ENCODE measurements around the gene P2RY6. TPM values are rescaled to one million over a fixed set of nuclear protein-coding genes. Genes with fewer than 3 reads are reported as not detected.
A peak's percentile ranks its signal among the peaks of the same experiment; 100 is the strongest.

P2RY6 gene
- total RNA-seq, 1 donor from 2014 or later = 0.99 TPM

DNA sequence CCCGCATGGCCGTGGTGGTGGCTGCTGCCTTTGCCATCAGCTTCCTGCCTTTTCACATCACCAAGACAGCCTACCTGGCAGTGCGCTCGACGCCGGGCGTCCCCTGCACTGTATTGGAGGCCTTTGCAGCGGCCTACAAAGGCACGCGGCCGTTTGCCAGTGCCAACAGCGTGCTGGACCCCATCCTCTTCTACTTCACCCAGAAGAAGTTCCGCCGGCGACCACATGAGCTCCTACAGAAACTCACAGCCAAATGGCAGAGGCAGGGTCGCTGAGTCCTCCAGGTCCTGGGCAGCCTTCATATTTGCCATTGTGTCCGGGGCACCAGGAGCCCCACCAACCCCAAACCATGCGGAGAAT lies 25.1 kb downstream of the P2RY6 start:
- no peak for DNase-seq

DNA sequence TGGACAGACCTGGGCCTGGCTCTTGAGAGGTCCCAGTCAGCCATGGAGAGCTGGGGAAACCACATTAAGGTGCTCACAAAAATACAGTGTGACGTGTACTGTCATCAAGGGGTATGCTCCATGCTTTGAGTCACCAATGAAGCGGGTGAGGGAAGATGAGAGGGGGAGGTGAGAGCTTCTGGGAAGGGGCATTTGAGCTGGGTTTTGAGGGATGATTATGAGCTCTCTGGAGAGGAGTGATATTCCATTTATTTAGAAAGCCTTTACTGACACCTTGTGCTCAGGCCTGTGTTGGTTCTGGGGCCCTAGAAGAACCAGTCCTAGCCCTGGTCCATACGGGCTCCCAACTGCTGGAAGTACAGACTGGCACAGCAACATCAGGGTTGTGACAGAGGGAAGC lies 25.6 kb downstream of the P2RY6 start:
- no peak for DNase-seq

DNA sequence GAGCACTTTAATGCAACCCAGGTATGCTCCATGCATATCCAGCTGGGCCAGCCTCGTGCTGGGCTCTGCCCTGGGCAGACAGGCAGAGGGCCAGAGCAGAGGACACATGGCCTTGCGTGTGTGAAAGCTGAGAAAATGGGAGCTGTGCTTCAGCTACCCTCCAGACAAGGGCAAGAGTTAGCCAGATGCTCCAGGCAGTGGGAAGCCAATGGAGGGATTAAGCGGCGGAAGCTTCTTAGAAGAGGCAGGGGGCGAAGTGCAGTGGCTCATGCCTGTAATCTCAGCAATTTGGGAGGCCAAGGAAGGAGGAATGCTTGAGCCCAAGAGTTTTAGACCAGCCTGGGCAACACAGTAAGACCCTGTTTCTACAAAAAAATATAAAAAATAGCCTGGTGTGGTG lies 26.1 kb downstream of the P2RY6 start:
- no peak for DNase-seq

DNA sequence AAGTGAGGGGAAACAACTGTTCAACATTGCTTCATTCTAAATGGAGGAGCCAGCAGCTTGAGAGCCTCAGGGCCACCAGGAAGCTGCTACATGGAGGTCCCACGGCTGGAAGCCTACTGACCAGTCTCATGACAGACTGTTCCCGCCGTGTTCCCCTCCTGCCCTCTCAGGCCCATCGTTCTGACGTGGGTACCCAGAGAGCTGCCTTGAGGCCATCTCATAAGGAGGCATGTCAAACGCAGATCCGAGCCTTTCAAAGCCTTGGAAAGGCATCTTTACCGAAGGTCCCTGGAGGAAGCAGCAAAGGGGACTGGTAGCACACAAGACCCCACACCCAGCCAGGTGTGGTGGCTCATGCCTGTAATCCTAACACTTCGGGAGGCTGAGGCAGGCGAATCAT lies 27.6 kb downstream of the P2RY6 start:
- no peak for DNase-seq

DNA sequence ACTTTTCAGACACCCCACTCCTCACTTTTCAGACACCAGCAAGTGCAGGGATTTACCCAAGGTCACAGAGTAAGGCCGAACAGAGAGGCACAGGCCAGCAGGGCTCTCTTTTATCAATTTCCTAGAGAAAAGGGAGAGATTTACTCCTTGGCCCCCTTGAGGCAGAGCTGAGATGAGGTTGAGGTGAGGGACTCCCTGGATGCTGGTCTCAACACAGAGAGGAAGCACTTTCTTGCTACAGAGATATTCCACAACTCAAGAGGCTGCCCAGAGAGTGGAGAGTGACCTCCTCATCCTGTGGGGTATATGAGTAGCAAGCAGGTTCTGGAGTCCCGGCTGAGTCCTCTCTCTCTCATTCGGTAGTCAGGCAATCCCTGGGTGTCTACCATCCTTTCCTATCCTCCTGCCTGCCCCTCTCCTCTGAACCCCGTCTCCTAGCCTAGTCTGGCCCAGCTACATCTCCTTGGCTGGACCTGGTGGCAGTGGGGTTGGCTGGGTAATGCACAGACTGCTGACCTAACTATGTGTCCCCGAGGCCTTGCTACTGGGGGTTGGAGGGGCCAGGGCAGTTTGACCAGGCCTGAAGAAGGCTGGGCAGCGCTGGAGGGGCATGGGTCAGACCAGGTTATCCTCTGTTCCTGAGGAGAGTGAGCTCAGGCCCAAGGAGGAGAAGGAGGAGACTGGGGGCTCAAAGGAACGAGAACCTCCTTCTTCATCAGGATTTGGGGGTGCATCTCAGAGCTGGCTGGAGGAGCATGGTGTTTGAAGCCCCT lies 34.1 kb downstream of the P2RY6 start:
- no peak for DNase-seq

DNA sequence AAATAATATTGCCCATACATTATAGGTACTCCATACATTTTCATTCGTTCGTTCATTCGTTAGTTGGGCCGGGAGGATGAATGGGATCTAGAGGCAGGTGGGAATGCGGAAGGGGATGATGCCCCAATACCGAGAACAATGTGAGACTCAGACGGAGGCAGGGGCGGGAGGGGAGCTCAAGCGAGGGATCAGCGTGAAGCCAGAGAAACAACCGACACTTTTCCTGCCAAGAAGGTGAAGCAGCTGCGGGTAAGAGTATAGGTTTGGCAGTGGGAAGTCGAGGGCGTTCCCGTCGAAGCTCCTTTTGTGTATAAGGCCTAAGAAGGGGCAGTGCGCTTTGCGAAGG lies 34.8 kb downstream of the P2RY6 start:
- DNase-seq = no peak

DNA sequence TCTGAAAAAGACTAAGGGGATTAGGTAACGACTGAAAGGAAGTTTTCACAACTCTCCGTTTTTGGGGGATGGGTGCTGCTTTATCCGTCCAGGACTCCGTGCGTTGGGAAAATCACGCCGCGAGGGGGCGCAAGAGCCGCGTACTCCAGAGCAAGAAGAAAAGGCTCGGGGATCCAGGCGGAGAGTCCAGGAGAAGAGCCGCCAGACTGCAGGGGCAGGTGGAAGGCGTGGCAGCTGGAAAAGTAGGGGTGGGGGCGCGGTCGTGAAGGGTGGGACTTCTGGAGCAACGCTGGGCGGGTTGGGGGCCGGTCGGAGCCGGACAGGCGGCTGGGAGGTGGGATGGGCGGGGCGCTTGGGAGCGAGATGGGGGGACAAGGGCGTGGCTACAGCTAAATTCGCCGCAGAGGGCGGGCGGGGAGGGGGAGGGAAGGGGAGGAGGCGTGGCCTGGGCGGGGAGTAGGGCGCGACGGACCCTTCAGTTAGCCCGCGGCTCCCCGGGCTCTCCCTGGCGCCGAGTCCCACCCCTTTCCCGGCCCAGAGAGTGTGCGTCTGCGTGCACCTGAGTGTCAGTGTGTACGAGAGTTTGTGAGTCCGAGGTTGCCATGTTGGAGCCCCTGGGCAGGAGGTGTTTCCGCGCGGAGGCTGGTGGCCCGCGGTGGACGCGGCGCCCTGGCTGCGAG lies 35.3 kb downstream of the P2RY6 start:
- DNase-seq = peak; percentile 94

DNA sequence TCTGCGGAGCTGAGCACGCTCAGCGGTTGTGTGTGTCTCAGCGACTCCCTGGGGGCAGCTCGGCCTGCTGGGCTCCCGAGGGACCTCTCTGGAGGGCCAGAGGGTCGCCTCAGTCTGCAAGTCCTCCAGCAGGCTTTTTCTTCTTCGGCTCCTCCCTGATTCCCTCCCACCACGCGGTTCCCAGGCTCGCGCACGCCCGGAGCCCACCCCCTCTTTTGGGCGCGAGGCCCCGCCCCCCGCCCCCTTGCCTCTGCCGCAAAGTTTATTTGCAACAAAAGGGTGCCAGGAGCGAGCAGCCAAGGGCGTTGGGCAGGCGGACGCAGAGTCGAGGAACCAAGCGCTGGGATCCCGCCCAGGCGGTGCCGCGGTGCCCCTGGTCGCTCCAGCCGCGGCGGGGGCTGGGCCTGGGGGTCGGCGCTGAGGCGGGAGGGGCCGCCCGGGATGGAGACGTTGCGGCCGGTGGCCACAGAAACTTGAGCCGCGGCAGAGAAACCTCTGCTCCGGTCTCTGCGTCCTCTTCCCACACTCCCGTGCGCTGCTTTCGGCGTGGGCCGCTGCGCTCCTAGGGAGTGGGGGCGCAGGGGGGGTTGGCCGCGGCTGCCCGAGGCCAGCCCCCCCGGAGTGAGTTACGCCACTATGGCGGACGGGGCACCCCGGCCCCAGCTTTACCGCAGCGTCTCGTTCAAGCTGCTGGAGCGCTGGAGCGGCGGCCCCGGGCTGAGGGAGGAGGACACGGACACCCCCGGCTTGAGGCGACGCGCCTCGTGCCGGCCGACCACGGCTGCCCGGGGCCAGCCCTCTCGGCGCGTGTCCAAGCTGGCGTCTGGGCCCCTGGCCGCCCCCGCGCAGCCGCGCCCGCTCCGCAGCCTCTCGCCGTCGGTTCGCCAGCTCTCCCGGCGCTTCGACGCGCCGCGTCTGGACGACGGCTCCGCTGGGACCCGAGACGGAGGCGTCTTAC lies 36.1 kb downstream of the P2RY6 start, which contains the start of gene ARHGEF17:
ARHGEF17 (plus strand) TSS at position 274 of the 958 bp plus-strand sequence; CDS start at position 637, 363 bp downstream.
- peak; percentile 84 for DNase-seq

DNA sequence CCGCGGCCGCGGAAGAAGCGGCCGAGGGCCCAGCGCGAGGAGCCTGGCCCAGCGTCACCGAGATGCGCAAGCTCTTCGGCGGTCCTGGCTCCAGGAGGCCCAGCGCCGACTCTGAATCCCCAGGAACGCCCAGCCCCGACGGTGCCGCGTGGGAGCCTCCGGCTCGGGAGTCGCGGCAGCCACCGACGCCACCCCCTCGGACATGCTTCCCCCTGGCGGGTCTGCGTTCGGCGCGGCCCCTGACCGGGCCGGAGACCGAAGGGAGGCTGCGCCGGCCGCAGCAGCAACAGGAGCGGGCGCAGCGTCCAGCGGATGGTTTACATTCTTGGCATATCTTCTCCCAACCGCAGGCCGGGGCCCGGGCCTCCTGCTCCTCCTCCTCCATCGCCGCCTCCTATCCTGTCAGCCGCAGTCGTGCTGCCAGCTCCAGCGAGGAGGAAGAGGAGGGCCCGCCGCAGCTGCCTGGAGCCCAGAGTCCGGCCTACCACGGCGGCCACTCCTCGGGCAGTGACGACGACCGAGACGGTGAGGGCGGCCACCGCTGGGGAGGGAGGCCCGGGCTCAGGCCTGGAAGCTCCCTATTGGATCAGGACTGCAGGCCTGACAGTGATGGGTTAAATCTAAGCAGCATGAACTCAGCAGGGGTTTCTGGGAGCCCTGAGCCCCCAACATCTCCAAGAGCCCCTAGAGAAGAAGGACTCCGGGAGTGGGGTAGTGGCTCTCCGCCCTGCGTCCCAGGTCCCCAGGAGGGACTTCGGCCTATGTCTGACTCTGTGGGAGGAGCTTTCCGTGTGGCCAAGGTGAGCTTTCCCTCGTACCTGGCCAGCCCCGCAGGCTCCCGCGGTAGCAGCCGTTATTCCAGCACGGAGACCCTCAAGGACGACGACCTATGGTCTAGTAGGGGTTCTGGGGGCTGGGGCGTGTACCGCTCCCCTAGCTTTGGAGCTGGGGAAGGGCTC lies 37.1 kb downstream of the P2RY6 start:
- DNase-seq = peak; percentile 56

DNA sequence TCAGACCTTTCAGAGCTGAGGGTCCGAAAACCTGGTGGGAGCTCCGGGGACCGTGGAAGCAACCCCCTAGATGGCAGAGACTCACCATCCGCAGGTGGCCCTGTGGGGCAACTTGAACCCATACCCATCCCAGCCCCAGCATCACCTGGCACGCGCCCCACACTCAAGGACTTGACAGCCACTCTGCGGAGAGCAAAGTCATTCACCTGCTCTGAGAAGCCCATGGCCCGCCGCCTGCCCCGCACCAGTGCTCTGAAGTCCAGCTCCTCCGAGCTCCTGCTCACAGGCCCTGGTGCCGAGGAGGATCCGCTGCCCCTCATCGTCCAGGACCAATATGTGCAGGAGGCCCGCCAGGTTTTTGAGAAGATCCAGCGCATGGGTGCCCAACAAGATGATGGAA lies 37.9 kb downstream of the P2RY6 start:
- no peak for DNase-seq

DNA sequence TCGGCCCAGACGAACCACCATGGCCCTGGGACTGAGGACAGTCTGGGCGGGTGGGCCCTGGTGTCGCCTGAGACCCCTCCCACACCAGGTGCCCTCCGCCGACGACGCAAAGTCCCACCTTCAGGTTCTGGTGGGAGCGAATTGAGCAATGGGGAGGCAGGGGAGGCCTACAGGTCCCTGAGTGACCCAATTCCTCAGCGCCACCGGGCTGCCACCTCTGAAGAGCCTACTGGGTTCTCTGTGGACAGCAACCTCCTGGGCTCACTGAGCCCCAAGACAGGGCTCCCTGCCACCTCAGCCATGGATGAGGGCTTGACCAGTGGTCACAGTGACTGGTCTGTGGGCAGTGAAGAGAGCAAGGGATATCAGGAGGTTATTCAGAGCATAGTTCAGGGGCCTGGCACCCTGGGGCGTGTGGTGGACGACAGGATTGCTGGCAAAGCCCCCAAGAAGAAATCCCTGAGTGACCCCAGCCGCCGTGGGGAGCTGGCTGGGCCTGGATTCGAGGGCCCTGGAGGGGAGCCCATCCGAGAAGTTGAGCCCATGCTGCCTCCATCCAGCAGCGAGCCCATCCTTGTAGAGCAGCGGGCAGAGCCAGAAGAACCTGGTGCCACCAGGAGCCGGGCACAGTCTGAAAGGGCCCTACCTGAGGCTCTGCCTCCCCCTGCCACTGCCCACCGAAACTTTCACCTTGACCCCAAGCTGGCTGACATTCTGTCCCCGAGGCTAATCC lies 38.7 kb downstream of the P2RY6 start:
- no peak for DNase-seq

DNA sequence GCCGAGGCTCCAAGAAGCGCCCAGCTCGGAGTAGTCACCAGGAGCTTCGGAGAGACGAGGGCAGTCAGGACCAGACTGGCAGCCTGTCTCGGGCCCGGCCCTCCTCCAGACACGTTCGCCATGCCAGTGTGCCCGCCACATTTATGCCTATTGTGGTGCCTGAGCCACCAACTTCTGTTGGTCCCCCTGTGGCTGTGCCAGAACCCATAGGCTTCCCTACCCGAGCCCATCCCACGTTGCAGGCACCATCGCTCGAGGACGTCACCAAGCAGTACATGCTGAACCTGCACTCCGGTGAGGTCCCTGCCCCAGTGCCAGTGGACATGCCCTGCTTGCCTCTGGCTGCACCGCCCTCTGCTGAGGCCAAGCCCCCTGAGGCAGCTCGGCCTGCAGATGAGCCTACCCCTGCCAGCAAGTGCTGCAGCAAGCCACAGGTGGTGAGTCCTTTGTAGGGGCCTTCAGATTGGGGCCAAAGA lies 39.3 kb downstream of the P2RY6 start:
- DNase-seq = no peak

DNA sequence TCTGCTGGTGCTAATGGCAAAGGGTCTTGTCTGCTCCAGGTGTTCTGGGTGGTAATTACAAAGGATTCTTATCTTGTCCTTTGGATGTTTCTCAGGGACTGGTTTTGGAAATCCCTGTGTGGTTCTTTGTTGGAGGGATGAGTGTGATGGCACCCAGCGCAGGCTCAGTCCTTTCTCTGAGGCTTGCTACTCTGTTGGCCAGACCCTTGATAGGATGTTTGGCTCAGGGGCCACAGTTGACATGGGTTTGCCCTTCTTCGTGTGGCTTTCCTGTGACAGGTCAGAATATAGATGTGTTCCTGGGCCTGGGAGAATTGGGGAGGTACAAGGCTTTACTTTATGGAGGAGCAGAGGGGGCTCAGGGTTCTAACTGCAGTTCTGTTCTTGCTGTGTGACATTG lies 39.9 kb downstream of the P2RY6 start:
- no peak for DNase-seq

DNA sequence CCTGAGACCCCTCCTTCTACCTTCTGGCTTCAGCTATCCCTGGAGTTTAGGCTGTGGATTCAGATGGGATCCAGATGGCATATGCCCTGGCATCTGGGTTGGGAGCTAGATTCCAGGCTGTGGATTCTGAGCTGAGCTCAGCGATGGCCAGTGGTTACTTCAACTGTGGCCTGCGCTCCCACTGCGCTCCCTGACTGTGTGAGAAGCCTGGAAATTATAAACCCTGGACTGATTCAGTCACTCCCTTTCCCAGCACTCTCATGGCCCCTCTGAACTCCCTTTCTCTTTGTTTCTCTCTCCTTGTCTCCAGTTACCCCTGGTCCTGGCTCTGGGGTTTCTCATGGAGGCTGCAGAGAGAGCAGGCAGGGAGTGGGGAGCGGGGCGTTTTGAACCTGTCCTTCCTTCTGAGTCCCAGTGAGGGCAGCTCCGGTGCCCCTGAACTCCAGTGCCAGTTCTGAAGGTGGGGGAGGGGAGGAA lies 40.8 kb downstream of the P2RY6 start:
- DNase-seq = no peak

DNA sequence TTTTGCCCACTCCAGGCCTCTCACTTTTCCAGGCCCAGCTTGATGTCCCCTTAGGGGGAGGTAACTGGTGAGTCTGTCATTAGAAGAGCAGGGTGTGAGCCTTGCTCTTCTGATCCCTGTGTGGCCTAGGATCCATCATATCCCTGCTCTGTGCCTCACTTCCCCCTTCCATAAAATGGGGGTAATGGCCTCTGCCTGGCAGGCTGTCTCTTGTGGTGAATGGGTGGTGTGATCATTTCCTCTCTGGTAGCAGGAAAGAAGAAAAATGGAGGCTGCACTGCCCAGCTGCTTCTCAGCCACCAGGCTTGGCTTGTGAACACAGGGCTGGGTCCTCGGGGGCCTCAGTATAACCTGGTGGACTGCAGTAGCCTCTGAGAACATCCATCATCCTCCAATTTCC lies 41.5 kb downstream of the P2RY6 start:
- DNase-seq = no peak

DNA sequence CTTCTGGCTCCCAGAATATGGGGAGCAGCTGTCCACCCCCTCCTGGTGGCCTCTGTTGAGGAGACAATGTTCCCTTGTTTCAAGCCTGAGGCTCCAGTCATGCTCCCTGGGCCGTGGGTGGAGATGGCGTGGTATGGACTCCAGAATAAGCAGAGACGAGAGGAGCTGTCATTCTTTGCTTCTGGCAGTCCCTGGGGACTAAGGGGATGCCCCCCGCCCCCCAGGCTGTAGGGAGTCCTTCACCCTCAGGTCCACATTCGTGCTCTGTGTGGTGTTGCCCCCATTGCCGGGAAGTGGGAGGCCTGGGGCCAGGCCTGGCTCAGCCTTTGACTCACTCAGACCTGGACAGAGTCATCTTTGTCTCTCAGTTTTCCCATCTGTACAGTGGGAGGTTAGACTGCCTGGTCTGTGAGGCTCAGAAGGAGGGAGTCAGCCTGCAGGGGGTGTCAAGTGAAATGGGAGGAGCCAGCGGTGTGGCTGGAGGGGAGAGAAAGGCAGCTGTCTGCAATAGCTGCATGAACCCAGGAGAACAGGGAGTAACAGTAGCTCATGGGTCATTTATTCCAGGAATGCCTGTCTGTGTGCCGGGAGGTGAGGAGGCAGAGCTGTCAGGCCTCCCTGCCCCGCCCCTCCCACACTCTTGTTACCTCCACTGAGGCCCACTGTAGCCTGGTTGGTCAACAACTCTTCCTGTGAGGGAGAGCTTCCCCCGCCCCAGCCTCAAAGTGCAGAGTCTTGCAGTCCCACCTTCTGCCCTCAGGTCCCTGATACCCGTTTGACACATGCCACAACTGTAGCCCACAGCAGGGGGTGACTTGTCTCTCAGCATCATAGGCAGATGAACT lies 42.2 kb downstream of the P2RY6 start:
- no peak for DNase-seq

DNA sequence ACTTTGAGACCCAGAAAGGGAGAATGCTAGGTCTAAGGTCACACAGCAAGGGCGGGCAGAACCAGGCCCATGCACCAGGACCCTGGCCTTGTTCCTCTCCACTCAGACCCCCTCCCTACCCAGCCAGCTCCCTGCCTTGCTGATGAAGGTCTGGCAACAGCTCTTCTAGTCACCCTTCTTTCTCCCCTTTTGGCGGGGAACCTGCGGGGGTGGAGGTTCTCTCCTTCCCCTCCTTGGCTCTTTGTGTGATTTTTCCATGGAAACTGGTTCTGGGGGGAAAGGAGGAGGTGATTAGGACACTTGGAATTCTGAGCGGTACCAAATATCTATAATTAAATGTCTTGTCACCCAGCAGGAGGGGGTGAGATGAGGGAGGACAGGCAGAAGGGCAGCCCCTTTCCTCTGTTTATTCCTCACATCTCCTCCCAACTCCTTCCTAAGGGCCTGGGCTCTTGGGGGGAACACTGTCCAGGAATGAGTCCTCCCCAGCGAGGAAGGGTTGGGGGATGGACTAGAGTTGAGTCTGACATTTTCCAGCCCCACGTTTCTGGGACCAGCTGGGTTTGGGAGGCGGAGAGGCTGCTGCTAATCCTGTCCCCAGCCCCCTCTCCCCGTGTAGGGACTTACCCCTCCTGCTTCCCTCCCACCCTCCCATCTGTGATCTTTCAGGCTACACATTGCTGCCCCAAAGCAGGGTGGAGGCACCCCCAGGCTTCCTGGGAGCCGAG lies 43.3 kb downstream of the P2RY6 start:
- no peak for DNase-seq

DNA sequence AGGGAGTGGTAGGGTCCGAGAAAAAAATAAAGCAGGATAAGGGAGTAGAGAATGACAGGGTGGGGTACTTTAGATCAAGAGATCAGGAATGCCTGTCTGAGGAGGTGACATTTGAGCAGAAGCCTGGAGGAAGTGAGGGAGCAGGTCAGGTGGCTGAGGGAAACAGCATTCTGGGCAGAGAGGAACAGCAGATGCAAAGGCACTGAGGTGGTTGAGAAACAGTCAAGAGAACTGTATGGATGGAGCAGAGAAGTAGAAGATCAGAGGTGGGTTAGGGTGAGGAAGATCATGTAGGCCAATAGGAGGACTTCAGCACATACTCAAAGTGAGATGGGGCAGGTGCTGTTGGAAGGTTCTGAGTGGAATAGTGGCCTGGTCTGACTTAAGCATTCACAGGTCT lies 44.3 kb downstream of the P2RY6 start:
- DNase-seq = no peak

DNA sequence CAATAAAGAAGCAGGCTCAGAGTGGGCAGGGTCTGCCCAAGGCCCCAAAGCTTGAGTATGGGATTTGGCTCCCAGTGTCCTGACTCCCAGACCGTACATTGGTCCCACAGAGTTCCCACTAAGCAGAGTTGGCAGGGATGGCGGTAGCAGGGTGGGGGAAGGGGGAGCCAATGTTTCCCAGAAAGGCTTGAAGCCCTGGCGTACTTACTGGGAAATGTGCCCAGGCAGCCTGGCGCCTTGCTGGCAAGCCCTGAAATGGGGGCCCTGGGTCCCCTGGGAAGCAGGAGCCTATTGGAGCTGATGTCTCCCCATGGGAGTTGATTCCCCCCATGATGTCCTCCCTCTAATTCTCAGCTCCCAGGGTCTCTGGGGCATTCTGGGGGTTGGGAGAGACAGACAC lies 45.2 kb downstream of the P2RY6 start:
- DNase-seq = no peak
